Islet precursor cell (in vitro differentiated cells): ENCODE measurements around the gene MOGAT3.
"Not testable (repeated sequence)": the region's sequence is repeated elsewhere in the genome, so short reads cannot be mapped to it uniquely, and the experiment has no call there.

Experiments
- DNase-seq: peaks from one replicate; pipeline ENCODE4 v3.0.0-alpha.2; 2018

The MOGAT3 gene

GRCh38 chr7:101203740-101204738 lies 3.2 kb upstream of the MOGAT3 start:
- DNase-seq = peak; percentile 58

GRCh38 chr7:101202603-101202918 lies 1.7 kb upstream of the MOGAT3 start:
- no peak for DNase-seq

- DNase-seq = peak; percentile 53
Measured at GRCh38 chr7:101201695-101202602, 1.1 kb upstream of the MOGAT3 start.

GRCh38 chr7:101200504-101200861 lies 353 bp downstream of the MOGAT3 start:
- peak; percentile 56 for DNase-seq

- DNase-seq = not testable (repeated sequence)
Measured at GRCh38 chr7:101199522-101199921, 1.3 kb downstream of the MOGAT3 start.

GRCh38 chr7:101198476-101198875 lies 2.4 kb downstream of the MOGAT3 start:
- peak; percentile 35 for DNase-seq

GRCh38 chr7:101197991-101198390 lies 2.8 kb downstream of the MOGAT3 start:
- DNase-seq = peak; percentile 46

- no peak for DNase-seq
Measured at GRCh38 chr7:101195884-101196283, 5.0 kb downstream of the MOGAT3 start.

- DNase-seq = no peak
Measured at GRCh38 chr7:101189109-101189508, 11.7 kb downstream of the MOGAT3 start.

GRCh38 chr7:101186844-101187428 lies 13.9 kb downstream of the MOGAT3 start:
- DNase-seq = no peak

- DNase-seq = no peak
Measured at GRCh38 chr7:101186194-101186593, 14.6 kb downstream of the MOGAT3 start.

- peak; percentile 60 for DNase-seq
Measured at GRCh38 chr7:101185258-101185839, 15.5 kb downstream of the MOGAT3 start.

- no peak for DNase-seq
Measured at GRCh38 chr7:101180130-101180755, 20.6 kb downstream of the MOGAT3 start, which contains the start of gene NAT16. Gene NAT16, minus strand, starts transcription at chr7:101180293. Its CDS starts 5,486 bp downstream, at chr7:101174807.

GRCh38 chr7:101179713-101180112 lies 21.1 kb downstream of the MOGAT3 start:
- no peak for DNase-seq

GRCh38 chr7:101179117-101179516 lies 21.7 kb downstream of the MOGAT3 start:
- DNase-seq = peak; percentile 64

- DNase-seq = peak; percentile 41
Measured at GRCh38 chr7:101177644-101178043, 23.2 kb downstream of the MOGAT3 start.

- no peak for DNase-seq
Measured at GRCh38 chr7:101175664-101176063, 25.2 kb downstream of the MOGAT3 start.

GRCh38 chr7:101174322-101174854 lies 26.4 kb downstream of the MOGAT3 start:
- no peak for DNase-seq

- peak; percentile 78 for DNase-seq
Measured at GRCh38 chr7:101173752-101174244, 27.0 kb downstream of the MOGAT3 start.

GRCh38 chr7:101172854-101173751 lies 27.7 kb downstream of the MOGAT3 start:
- no peak for DNase-seq
